T-helper 1 cell treated with Interleukin-12 subunit alpha and Interleukin-12 subunit beta and Interleukin-4 antibody, amounts not matched to agents 30 ng/mL and 1 ng/mL, for 36 hours (primary cell): ENCODE data around the gene ALG8. TPM values are rescaled to one million over a fixed set of nuclear protein-coding genes. Genes with fewer than 3 reads are reported as not detected.
"Not testable (repeated sequence)": the region's sequence is repeated elsewhere in the genome, so short reads cannot be mapped to it uniquely, and the experiment has no call there.

Experiments used
- intact Hi-C: fragments of 100-400 bp; cut with micrococcal nuclease; formaldehyde crosslinking; loops from one replicate; pipeline ENCODE4 v1.15.1; 2024
- total RNA-seq: library from RNA; stranded (reverse); gene quantifications from 2 replicates; pipeline ENCODE4 v1.2.3, GENCODE V29; 2022

The ALG8 gene
- 55.6 and 56.1 TPM in 2 replicates for total RNA-seq

DNA sequence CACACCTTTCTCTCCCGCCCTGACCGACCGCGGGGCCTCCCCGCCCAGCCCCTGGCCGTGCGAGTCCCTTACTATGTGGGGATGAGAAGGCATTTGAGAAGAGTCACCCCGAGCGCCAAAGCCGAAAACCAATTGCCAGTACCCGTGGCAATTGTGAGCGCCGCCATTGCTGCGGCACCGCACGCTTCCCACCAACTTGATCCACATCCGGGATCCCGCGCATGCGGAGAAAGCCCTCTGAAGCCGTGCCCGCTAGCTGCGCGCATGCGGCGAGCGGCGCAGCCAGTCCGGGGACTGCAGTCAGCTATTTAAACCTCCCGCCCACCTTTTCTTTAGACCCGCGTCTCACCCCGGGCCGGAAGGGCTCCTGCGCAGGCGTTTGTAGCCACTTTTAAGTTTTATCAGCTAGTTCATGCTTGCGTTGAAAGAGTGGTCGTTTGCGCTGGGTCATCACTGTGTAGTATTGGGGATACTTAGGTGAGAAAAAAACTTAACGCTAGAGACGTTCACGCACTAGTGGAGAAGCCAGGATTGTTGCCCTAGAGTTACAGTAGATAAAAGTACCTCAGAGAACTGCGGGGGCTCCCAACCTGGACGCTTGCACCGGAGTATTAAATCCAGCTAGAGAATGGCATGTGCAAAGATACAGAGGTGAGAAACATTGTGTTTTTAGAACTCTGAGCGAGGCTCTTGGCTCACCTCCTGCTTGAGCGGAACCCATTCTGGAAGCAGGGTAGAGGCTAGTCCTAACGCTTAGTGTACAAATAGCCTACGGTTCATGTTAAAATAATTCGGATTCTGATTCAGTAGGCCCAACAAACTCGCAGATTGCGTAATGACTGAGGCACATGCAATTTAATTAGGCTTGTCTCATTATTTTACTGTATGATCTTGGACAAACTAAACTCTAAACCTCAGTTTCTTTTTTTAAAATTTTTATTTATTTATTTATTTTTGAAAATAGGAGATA is at the start of gene ALG8:
Gene ALG8 (minus strand): TSS at position 205 of the 970 bp plus-strand sequence. CDS start 38 bp downstream, at position 167.
- intact Hi-C loops = loop anchor here (1.0 kb wide), 13 partner anchors 45 to 502 kb away; partner anchors contain the start of genes AAMDC, CLNS1A, GAB2 and INTS4

DNA sequence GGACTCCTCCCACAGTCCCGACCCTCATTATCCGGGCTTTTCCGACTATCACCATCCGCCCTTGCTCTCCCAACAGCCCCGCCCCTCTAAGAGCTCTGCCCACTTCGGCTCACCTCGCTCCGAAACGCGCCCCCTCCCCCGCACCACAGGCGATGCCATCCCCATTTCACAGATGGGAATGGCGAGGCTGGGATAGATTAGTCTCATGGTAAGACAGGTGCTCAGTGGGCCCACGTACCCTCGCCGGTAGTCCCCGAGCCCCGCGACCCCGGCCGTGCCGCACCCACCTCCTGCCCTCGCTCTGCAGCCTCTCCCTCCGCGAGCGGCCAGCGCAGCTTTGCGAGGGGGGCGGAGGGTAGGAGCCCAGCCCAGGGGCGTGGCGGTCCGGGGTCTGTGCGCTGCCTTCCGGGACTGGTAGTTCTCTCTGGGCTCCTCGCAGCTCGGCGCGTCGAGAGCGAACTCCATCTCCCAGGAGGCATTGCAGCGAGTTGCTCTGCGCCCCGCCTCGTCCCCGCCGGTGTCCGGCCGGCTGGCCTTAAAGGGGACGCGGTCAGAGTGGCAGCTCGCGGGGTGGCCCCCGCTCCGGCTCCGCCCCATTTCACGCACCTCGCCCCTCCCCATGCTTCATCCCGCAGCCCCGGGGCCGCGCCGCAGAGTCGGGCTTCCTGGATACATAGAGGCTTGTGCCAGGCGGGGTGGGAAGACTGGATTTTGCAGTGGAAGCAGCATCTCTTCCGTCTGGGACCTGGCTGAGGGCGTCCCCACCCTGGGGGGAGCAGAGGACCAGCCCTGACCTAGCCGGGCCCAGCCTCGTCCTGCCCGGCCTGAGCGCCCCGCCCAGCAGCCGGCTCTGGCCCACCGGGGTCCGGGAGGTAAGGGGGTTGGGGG is 49.1 kb upstream of the ALG8 start, which contains the start of the genes KCTD21 and USP35:
Gene KCTD21 (minus strand): TSS at position 341 of the 888 bp plus-strand sequence. CDS start 14,072 bp downstream, outside the sequence.
Gene USP35 (plus strand): TSS at position 634 of the 888 bp plus-strand sequence. CDS start 7,327 bp downstream, outside the sequence.
- intact Hi-C loops = loop anchor here (1.0 to 5.0 kb wide), 14 partner anchors 14 to 600 kb away; partner anchors contain the start of genes ALG8, AQP11, CLNS1A and GAB2

DNA sequence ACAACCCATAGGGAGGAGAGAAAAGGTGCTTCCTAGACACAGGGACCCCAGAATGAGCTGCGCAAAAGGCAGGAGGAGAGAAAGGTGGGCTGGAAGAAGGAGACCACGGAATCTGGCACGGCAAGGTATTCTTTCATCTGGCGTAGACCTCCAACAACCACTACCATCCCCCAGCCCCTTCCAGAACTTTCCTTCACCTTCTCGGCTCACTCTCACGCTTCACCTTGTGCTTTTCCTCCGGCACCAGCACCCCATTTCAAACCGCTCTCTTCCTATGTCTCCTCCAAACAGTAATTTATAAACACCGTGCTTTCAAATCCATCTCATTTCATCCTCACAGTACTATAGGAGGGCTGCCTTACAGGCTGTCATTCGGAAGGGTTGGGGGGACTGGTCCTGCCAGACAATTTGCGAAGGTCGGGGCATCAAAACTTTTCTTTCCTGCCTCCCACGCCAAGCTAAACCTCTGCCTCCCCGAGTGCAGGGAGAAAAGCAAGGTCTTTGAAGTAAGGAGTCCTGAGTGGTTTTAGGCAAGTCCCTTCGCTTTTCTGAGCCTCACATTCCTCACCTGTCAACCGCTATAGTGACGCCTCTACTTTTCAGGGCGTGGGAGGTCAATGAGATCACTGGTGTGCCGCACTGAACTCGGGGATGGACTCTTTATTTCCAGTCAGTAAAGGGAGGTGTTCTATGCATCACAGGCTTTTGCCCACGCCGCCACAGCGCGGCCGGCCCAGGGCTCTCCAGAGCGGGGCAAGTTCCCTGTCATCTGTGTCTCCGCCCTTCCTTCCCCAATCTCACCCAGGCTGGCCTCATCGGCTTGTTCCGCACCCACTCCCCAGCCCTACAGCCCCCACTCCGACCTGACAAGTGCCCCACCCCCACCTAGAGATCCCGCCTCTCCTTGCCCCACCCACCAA is 48.2 kb upstream of the ALG8 start:
- intact Hi-C loops = loop anchor here (1.0 to 5.0 kb wide), 14 partner anchors 15 to 599 kb away; partner anchors contain the start of genes ALG8, AQP11, CLNS1A and GAB2

DNA sequence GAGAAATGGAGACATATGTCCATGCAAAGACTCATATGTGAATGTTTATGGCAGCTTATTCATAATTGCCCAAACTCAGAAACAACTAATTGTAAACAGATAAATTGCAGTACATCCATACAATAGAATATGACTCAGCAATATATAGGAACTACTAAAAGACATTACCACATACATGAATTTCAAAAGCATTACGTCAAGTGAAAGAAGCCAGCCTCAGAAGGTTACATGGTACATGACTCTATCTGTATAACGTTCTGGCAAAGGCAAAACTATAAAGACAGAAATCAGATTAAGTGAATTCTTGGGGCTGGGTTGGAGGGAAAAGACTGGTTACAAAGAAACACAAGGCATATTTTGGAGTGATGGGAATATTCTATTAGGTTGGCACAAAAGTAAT is 41.8 kb upstream of the ALG8 start:
- intact Hi-C loops = no loop called here

DNA sequence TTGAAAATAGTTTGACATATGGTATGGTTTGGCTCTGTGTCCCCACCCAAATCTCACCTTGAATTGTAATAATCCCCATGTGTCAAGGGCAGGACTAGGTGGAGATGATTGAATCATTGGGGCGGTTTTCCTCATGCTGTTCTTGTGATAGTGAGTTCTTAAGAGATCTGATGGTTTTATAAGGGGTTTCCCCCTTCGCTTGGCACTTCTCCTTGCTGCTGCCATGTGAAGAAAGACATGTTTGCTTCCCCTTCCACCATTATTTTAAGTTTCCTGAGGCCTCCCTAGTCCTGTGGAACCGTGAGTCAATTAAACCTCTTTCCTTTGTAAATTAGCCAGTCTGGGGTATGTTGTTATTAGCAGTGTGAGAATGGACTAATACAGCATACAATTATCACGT is 41.3 kb upstream of the ALG8 start:
- intact Hi-C loops = no loop called here

DNA sequence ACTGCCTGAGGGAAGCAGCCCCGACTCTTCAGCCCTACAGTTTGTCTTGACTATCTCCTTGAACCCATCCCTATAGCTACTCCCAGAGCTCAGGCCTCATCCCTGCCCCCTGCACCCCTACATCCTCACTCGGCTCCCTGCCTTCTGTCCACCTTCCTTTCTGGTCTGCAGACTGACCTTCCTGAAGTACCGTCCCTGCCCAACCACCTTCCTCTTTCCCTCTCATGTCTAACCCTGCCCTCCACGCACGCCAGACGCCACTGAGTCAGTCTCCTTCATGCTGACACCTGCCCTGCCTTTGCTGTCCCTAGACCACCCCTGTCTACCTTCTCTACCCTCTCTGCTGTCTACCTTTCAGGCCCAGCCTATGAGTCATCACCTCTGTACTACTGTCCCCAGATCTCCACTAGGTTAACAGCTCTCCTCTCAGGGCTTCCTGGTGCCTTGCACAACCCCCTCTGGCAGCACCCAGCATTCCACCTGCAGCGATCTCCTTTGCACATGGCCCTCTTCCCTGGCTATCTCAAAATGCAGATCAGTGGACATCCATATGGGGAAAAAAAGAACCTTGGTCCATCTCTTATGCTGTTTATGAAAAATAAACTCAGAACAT is 40.1 kb upstream of the ALG8 start:
- intact Hi-C loops = no loop called here

DNA sequence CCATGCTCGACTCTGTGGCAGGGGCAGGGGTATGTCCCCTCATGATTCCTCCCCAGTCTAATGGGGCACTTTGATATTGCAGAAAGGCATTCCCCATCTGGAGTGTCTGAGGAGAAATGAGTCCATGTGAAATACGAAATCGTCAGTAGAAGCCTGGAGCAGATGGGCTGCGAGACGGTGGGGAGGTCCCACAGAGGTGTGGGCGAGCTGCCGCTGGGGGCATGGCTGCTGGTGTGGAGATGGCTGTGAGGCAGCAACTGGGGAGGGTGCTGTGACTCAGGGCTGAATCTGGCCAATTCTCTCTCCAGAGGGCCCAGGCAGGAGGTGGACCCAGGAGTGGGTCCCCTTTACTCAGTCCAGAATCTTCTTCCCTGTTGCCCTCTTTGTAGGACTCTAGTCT is 37.8 kb upstream of the ALG8 start:
- intact Hi-C loops = no loop called here

DNA sequence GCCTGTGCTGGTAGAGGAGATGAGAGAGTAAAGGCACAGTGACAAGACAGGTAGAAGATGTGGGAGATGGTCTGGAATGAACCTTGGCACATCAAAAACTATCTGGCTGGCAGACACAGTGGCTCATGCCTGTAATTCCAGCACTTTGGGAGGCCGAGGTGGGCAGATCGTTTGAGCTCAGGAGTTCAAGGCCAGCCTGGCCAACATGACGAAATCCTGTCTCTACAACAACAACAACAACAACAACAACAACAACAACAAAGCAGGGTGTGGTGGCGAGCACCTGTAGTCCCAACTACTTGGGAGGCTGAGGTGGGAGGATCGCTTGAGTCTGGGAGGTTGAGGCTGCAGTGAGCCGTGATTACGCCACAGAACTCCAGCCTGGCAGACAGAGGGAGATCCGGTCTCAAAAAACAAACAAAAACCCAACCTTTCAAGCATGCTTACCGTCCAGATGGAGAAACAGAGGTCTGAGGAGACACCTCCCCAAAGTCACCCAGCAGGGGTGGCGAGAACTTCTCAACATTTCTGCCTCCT is 37.2 kb upstream of the ALG8 start:
- intact Hi-C loops = no loop called here

DNA sequence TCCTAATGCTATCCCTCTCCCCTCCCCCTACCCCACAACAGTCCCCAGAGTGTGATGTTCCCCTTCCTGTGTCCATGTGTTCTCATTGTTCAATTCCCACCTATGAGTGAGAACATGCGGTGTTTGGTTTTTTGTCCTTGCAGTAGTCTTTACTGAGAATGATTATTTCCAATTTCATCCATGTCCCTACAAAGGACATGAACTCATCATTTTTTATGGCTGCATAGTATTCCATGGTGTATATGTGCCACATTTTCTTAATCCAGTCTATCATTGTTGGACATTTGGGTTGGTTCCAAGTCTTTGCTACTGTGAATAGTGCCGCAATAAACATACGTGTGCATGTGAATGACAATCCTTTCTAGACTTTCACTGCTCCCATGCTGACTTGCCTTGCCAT is 36.4 kb upstream of the ALG8 start:
- intact Hi-C loops = not testable (repeated sequence)

DNA sequence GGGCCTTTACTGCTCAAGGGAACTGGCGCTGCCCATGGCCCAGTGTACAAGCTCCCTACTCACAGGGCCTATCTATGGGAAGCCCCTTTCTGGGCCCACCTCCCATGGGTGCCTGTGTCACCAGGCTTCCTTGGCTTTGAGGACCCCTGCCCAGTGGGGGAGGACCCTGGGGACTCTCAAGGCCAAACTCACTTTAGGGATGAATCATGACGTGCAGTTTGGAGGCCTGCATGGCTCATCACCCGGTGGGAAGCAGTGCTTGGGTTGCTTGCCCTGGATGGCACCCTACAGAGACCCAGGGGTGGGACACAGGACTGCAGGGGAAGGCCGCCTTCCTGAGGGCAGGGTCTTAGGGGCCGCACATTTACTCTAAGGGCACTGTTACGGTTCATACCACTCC is 32.5 kb upstream of the ALG8 start:
- intact Hi-C loops = no loop called here

DNA sequence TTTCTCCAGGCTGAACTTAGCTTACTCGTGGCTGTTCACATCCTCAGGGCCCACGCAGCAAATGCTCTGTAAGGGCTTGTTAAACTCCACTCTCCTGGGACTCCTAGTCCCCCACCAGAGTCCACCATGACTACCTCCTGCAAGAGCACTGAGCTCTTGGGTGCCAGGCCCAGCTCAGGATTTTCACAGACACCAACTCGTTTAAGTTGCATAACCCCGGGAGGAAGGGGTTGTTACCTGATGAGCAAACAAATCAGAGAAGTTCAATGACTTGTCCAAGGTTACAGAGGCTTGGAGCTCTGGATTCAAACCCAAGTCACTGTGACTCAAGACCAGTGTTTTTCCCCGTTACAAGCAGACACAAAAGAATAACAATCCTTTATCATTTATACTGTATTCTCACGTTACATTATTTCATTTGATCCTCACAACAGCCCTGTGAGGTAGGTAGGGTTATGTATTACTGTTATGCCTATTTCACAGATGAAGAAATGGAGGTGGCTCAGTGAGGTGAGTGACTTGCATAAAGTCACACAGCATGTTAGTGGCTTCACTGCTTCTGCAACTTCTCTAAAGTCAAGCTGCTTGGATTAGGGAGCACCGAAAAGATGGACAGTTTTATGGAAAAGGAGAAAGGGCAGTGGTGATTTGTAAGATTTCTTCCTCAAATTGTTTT is 31.6 kb upstream of the ALG8 start:
- intact Hi-C loops = no loop called here

DNA sequence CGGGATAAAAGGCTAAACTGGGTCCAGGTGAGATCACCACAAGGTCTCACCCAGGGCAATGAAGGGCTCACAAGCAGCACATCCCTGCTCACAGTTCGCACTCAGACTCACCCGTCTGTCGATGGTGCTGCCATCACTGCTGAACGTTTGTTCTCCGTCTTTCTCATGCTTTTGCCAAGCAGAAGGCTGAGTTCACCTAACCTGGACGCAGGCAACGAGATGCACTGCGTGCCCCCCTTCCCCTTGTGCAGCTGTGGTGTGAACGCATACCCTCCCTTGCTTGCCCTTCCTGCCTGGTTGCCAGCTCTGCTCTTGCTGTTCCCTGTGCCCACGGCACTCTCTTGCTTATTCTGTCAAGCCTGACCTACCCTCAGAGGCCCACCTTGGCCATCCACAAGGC is 31.0 kb upstream of the ALG8 start:
- intact Hi-C loops = no loop called here

DNA sequence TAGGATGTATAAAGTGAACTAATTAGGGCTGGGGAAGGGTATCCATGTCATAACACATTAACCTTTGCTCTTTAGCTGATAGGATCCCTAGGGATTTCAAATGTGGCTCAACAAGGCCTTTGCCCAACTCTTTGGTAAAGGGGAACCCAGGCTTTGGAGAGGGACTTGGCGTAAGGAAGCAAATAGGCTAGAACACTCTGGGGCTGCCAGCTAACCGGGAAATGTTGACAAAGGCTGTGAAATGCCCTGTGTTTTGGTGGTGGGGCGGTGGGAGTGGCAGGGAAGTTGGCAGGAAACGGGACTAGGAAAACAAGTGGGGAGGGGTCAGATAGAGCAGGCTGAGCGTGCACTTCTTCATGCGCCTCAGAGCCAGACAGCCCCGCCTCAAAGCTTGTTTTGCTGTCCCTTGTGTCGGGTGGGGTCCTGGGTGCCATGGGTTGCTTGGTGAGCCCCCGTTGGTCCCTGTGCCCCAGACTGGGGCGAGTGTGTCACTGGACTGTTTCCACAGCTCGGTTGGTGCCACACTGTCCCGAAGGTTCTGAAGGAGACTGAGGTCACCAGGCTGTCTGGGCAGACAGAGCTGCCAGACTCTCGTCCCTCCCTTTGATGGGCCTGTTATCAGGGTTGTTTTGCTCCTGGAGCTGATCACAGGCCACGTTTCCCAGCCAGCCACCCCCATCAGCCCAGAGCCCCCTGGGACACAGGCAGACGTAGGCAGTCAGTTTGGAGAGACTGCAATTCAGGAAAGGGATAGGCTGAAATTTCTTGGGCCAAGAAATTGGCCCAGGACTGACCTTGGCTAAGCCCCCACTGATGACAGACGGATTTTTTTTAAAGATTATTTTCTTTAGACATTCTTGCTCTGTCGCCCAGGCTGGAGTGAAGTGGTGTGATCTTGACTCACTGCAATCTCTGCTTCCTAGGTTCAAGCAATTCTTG is 29.4 kb upstream of the ALG8 start:
- intact Hi-C loops = no loop called here

DNA sequence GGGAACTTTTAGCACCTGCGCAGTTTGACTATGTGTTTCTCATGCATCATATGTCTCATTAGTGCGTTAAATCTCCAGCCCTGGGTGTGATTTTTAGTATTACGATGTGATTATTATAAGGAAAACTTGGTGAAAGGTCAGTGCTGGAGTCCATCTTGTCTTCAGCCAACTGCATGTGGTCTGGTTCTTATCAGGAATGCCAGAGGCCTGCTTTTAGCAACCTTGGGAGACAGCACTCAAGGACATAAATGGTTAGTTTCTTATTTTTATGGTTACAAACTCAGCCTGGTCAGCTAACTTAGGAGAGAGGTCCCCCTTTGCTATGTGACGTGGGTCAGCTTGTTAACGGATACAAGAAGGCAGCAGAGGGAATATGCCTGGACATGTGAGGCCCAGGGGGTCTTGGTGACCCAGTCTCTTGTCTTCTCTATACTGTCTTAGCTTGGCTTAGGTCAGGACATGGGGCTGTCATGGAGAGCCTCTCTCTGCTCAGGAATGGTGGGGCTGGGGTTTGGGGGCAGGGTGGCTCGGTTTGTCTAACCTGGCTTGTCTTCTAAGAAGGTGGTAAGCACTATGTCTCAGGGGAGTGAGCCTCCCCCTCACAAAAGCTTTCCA is 27.5 kb upstream of the ALG8 start:
- intact Hi-C loops = no loop called here

DNA sequence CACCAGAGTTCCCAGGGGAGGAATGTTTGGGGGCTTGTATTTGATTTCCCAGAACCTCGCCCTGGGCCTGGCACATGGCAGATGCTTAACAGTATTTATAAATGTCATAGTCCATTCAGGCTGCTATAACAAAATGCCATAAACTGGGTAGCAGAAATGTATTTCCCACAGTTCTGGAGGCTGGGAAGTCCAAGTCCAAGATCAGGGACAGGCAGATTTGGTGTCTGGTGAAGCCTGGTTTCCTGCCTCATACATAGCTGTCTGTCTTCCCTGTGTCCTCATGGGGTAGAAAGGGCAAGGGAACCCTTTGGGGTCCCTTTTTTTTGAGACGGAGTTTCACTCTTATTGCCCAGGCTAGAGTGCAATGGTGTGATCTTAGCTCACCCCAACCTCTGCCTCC is 25.0 kb upstream of the ALG8 start:
- intact Hi-C loops = no loop called here

DNA sequence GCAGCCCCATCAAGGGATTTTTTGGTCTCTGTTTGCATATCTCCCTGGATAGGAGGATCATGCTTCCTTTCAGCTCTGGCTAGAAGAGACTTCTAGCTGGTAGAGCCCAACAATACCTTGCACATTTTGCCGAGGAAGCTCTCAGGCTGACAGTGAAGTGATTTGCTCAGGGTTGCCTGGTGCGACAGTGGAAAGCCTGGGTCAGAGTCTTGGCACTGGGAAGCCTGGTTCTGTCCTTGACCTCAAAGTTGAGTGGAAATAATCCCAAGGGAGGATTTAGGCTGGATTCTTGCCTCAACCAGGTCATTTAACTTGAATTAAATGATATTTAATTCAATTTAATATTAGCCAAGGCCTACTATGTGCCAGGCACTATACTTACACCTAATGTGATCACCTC is 24.4 kb upstream of the ALG8 start:
- intact Hi-C loops = no loop called here

DNA sequence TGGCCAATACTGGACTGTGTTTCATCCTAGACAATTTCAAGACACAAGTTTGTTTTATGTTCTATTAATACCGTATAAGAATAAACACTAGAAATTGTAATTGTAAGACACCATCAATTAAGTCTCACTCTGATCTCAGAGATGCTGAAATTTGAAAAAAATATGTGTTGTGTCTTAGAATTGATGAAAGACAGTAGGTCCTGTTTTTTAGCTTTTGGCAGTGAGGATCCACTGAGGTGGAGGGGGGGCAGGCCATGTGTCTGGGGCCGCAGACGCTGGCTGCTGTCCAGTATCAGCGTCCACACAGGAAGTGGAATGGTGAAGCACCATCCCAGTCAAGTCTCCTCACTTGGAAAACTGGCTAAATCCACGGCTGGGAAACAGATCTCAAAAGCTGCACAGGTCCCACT is 22.5 kb upstream of the ALG8 start:
- intact Hi-C loops = no loop called here

DNA sequence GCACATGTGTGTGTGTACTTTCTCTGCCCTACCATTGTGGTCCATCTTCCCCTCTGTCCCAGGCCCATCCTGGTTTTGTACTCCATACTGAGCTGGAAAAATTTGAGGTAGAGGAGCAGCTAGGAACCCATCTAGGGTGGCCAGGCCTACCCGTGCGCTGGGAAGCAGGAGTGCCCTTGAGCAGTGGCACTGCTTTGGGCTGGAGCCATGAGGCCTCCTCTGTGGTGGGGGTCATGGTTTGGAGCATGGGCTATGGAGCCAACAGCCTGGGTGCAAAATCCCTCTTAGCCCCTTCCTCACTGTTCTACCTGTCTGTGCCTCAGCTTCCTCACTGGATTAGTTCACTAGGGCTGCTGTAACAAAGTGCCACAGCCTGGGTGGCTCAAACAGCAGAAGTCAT is 21.9 kb upstream of the ALG8 start:
- intact Hi-C loops = no loop called here
